H4 (cell line): ENCODE data around the gene PKIG. TPM values are rescaled to one million over a fixed set of nuclear protein-coding genes. Genes with fewer than 3 reads are reported as not detected.
A peak's percentile ranks its signal among the peaks of the same experiment; 100 is the strongest.
"Not testable (repeated sequence)": the region's sequence is repeated elsewhere in the genome, so short reads cannot be mapped to it uniquely, and the experiment has no call there.

Source experiments
- DNase-seq: peaks from one replicate; pipeline ENCODE4 v3.0.0-alpha.2; 2015; ENCODE audit warnings: low spot score
- total RNA-seq: library from RNA; depleted of rRNA; stranded (reverse); fragments of >200 nt; shearing (Covaris generic); gene quantifications from 2 replicates; pipeline ENCODE4 v1.2.3, GENCODE V29; 2014

The PKIG gene
- total RNA-seq, 1 experiment from 2014 or later, result 77.3 TPM

GRCh38 chr20:44642203-44643153 lies 60.1 kb downstream of the PKIG start:
- peak; percentile 87 for DNase-seq

DNA sequence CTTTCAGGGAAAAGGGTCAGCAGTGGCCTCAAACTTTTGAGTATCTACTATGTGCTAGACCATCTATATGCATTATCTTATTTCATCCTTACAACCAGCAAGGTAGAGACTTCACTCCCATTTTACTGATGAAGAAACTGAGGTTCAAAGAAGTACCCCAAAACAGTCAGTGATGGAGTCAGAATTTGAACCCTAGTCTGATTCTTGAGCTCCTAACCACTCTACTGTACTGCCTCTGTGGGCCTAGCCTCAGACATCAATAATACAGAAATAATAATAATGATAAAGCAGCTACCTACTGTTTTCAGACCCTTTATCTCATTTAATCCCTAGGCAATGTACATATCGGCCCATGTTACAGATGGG lies 60.8 kb downstream of the PKIG start:
- no peak for DNase-seq

GRCh38 chr20:44643596-44644229 lies 61.3 kb downstream of the PKIG start:
- DNase-seq, result peak; percentile 47

DNA sequence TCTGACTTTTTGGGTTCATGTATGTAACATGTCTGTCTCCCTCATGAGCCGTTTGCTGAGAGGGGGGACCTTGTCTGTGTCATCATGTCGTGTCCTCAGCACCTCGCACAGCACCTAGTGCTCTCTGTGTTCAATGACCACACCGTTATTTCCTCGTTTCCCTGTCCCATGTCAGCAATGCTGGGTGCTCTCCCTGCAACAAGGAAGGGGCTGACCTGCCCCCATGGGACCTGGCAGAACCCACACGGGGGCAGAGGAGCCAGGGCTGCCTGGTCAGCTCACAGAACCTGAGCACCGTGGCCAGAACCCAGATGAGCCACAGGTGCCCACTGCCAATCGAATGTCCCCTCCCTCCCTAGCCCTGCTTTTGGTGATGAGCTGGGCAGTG lies 61.8 kb downstream of the PKIG start:
- DNase-seq, result no peak

GRCh38 chr20:44644667-44645131 lies 62.3 kb downstream of the PKIG start:
- DNase-seq, result no peak

DNA sequence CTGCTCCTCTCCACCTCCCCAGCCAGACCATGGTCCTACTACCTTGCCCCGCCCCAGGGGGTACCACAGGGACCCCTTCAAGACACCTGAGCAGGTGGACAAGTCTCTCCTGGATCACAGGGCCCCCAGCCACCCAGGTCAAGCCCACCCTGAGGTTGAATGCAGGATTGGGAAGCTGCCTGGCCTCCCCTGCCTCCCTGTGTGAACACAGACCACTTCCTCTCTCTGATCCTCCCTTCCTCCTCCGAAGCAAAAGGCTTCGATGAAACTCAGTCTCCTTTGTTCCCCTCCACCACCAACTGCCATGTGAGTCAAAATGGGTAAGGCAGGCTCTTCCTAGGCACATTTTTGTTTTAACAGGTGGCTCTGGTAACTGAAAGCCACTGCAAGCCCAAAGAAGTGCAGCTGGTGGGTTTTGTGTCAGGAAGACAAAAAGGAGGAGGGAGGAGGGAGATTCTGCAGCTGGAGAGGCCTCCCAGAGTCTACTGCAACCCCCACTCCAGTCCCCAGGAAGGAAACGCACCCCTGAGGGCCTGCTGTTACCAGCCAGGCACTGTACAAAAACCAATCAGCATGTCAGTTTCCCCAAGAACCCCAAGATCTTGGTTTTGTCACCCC lies 63.8 kb downstream of the PKIG start:
- no peak for DNase-seq

DNA sequence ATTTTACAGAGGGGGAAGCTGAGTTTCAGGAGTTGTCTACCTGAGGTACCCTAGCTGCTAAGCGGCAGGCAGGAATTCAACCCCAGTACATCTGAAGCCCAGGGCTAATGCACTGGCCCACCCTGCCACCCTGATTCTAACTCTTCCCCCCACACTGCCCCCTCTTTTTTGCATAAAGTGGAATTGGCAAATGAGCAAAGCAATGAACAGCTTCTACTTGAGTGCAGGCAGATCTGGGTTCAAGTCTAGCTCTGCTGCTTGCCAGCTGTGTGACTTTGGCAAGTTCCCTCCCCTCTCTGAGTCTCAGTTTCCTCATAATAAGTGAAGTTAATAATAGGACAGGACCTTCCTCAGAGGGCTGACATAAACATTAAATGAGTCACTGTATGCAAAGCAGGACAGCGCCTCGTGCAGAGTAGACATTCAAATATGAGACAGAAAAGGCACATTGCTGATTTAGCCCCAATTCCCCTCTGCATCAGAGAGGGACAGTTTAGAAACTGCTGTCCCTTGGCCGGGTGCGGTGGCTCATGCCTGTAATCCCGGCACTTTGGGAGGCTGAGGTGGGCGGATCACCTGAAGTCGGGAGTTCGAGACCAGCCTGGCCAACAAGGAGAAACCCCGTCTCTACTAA lies 64.4 kb downstream of the PKIG start:
- no peak for DNase-seq

DNA sequence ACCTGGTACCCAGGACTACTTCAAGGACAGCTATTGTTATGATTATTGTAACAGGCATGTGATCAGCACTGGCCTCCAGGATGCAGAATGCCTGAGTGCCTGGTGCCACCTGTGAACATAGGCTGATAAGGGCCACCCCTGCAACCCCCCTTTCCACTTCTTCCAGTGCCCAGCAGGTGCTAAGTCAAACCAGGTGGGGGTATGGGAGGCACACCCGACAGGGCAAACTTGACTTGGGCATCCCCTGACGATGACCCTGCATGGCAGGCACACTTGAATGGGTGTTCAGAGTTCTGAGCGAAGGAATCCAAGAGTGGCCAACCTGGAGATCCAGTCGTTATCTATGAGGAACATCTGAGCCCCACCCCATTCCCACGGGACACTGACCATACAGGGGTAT lies 65.7 kb downstream of the PKIG start:
- DNase-seq, result no peak

DNA sequence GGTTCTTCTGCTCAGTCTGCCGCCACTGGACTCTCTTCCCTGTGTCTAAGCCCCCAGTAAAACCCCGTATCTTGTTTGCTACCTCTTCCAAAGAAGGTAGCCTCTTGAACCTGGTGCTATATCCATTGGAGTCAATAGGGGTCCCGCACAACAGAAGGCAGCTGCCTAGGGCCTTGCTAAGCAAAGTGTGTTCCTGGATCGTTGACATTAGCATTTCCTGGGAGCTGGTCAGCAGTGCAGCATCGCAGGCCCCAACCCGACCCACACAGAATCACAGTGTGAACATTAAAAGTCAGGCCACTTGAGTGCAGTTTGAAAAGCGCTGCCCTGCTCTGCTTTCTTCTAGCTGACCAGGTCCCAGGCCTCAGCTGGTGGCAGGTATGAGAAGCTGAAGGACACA lies 66.2 kb downstream of the PKIG start:
- DNase-seq, result no peak

GRCh38 chr20:44649126-44649525 lies 66.7 kb downstream of the PKIG start:
- DNase-seq, result no peak

DNA sequence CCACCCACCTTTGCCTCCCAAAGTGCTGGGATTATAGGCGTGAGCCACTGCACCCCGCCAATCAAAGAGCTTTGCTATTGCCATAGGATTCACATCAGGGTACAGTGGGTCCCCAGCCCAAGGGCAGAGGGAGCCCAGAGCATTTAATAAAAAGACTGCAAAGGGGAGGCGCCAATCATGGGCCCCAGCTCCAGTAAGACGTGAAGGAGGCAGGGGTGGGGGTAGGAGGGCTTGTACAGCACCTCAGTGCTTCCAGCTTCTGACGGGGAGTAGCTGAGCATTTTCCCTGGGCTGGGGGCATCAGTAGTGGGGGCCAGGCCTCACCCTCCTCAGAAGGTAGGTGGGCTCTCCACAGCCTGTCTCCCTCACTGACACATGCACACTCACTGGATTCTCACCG lies 67.6 kb downstream of the PKIG start:
- DNase-seq, result no peak

- DNase-seq, result no peak
Observed at GRCh38 chr20:44650771-44651433, 68.5 kb downstream of the PKIG start.

GRCh38 chr20:44651434-44651683 lies 69.0 kb downstream of the PKIG start:
- DNase-seq, result no peak

DNA sequence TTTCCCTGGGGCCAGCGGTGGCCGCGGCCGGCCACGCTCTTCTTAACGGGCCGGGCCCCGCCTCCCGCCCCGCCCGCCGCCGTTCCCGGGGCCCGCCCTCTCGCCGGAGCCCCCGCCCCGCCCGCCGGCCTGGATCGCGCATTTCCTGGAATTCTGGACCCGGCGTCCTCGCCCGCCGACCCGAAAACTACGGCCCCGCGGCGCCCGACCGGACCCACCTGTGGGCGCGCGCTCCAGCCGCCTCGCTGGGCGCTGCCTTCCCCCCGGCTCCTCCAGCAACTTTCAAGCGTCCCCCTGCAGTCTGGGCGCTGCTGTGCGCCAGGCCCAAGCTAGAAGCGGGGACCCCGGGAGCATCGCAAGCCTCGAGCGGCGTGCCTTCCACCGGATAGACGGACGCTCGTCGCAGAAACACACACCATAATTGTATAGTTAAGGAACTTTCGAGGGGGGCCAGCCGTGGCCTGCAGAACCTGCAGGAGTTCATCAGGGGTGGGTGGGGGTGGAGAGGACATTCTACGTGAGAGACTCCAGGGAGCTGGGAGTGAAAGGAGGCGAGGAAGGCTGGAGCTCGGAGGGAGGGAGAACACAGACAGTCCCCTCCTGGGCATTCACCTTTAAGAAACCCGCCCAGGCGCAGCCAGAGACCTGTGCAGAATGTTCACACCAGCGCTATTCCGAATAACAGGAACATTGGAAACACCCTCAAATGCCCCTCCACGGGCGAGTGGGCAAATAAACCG lies 69.5 kb downstream of the PKIG start, which contains the start of gene ADA:
Gene ADA, minus strand, starts transcription at position 16 of the 740 bp plus-strand sequence. CDS start 92 bp downstream, outside the sequence.
- no peak for DNase-seq

DNA sequence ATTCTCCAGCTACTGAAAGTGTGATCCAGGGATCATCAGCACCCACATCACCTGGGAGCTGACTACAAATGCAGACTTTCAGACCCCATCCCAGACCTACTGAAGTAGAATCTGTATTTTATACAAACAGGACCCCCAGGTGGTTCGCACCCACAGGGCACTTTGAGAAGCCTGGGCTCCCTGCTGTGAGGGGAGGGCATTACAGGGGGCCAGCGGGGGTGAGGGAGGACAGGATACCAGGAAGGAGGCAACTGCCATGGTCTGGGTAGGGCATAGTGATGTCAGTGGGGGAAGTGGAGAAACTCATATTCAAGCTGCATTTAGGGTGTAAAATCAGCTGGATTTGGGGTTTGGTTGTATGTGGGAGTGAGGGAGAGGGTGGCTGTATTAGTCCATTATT lies 71.2 kb downstream of the PKIG start:
- DNase-seq, result no peak

DNA sequence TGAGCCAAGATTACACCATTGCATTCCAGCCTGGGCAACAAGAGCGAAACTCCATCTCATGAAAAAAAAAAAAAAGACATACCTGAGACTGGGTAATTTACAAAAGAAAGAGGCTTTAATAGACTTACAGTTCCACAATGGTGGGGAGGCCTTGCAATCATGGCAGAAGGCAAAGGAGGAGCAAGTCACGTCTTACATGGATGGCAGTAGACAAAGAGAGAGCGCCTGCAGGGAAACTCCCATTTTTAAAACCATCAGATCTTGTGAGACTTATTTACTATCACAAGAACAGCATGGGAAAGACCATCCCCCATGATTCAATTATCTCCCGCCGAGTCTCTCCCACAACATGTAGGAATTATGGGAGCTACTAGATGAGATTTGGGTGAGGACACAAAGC lies 71.8 kb downstream of the PKIG start:
- DNase-seq, result not testable (repeated sequence)

- no peak for DNase-seq
Observed at GRCh38 chr20:44656448-44656847, 74.1 kb downstream of the PKIG start.

- DNase-seq, result no peak
Observed at GRCh38 chr20:44657875-44658274, 75.5 kb downstream of the PKIG start.

DNA sequence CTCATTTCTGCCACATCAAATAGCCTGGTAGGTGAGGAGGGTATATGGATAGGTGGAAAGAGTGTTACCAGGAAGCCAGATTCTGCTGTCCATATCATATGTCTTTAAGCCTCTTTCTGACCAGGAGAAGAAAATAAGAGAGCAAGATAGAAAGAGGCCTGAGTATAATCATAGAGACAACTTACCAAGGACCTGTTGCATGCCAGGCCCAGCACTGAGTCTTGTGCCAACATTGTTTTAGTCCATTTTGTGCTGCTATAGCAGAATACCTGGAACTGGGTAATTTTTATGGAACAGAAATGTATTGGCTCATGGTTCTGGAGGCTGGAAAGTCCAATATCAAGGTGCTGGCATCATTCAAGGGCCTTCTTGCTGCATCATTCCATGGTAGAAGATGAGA lies 76.4 kb downstream of the PKIG start:
- no peak for DNase-seq

GRCh38 chr20:44659931-44660330 lies 77.6 kb downstream of the PKIG start:
- no peak for DNase-seq

DNA sequence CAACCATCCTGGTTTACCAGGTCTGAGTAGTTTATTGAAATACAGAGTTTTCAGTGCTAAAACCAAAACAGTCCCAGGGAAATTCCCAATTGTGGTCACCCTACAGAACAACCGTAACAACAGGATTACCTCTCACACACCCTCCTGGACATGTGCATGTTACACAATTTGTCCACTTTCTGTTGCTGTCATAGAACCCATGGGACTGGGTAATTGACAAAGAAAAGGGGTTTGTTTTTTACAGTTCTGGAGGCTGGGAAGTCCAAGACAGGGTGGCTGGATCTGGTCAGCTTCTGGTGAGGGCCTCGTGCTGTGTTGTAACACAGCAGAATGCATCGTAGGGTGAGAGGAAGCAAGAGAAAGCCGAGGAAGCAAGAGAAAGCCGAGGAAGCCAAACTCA lies 78.2 kb downstream of the PKIG start:
- no peak for DNase-seq
